Measurements from ENCODE around the gene GNAT3. TPM values are rescaled to one million over a fixed set of nuclear protein-coding genes. Genes with fewer than 3 reads are reported as not detected.

Gene GNAT3
- total RNA-seq, 1 donor from 2014 or later: not detected

- no peak for DNase-seq (ENCODE audit: low read depth)
- TF ChIP-seq CTCF (conservative IDR thresholded peaks at IDR 0.05; ENCODE audit: low read depth, low read length): no peak
- H3K4me3 ChIP-seq (ENCODE audit: low read depth, low read length): no peak overlapping the region
Observed at GRCh38 chr7:80540836-80541235, 29.0 kb upstream of the GNAT3 start.

GRCh38 chr7:80537091-80537490 lies 25.2 kb upstream of the GNAT3 start:
- no peak for TF ChIP-seq CTCF (conservative IDR thresholded peaks at IDR 0.05; ENCODE audit: low read depth, low read length)
- no peak overlapping the region for H3K4me3 ChIP-seq (ENCODE audit: low read depth, low read length)
- DNase-seq (ENCODE audit: low read depth): no peak

- TF ChIP-seq CTCF (conservative IDR thresholded peaks at IDR 0.05; ENCODE audit: low read depth, low read length): no peak
- no peak for DNase-seq (ENCODE audit: low read depth)
- no peak overlapping the region for H3K4me3 ChIP-seq (ENCODE audit: low read depth, low read length)
Observed at GRCh38 chr7:80536426-80536825, 24.6 kb upstream of the GNAT3 start.

- TF ChIP-seq CTCF (conservative IDR thresholded peaks at IDR 0.05; ENCODE audit: low read depth, low read length): no peak
- DNase-seq (ENCODE audit: low read depth): no peak
- H3K4me3 ChIP-seq (ENCODE audit: low read depth, low read length): no peak overlapping the region
Observed at GRCh38 chr7:80533287-80533686, 21.4 kb upstream of the GNAT3 start.

GRCh38 chr7:80532153-80532552 lies 20.3 kb upstream of the GNAT3 start:
- DNase-seq (ENCODE audit: low read depth): no peak
- no peak for TF ChIP-seq CTCF (conservative IDR thresholded peaks at IDR 0.05; ENCODE audit: low read depth, low read length)
- no peak overlapping the region for H3K4me3 ChIP-seq (ENCODE audit: low read depth, low read length)

- DNase-seq (ENCODE audit: low read depth): no peak
- no peak overlapping the region for H3K4me3 ChIP-seq (ENCODE audit: low read depth, low read length)
- no peak for TF ChIP-seq CTCF (conservative IDR thresholded peaks at IDR 0.05; ENCODE audit: low read depth, low read length)
Observed at GRCh38 chr7:80530136-80530535, 18.3 kb upstream of the GNAT3 start.

GRCh38 chr7:80529362-80529761 lies 17.5 kb upstream of the GNAT3 start:
- no peak for TF ChIP-seq CTCF (conservative IDR thresholded peaks at IDR 0.05; ENCODE audit: low read depth, low read length)
- no peak overlapping the region for H3K4me3 ChIP-seq (ENCODE audit: low read depth, low read length)
- no peak for DNase-seq (ENCODE audit: low read depth)
